Raji (cell line): Measurements from ENCODE around the gene NINJ1.

Source experiments
- POLR2A ChIP-seq: IDR thresholded peaks from 2 replicates; pipeline ENCODE4 v1.6.1; 2011; ENCODE audit warnings: low read depth, low read length, control low read depth; ENCODE audit not compliant: insufficient read depth

NINJ1 gene

GRCh38 chr9:93128715-93129224 lies 5.3 kb downstream of the NINJ1 start:
- no peak for TF ChIP-seq POLR2A

- TF ChIP-seq POLR2A = no peak
These were observed 5.9 kb downstream of the NINJ1 start for GRCh38 chr9:93128011-93128714.

- TF ChIP-seq POLR2A = no peak
These were observed 6.6 kb downstream of the NINJ1 start for GRCh38 chr9:93127395-93127911.

- TF ChIP-seq POLR2A = no peak
These were observed 7.2 kb downstream of the NINJ1 start for GRCh38 chr9:93126825-93127368.

- TF ChIP-seq POLR2A = no peak
These were observed 7.8 kb downstream of the NINJ1 start for GRCh38 chr9:93126151-93126781.

- no peak for TF ChIP-seq POLR2A
These were observed 8.6 kb downstream of the NINJ1 start for GRCh38 chr9:93125331-93125894.

GRCh38 chr9:93124793-93125192 lies 9.3 kb downstream of the NINJ1 start:
- no peak for TF ChIP-seq POLR2A

DNA sequence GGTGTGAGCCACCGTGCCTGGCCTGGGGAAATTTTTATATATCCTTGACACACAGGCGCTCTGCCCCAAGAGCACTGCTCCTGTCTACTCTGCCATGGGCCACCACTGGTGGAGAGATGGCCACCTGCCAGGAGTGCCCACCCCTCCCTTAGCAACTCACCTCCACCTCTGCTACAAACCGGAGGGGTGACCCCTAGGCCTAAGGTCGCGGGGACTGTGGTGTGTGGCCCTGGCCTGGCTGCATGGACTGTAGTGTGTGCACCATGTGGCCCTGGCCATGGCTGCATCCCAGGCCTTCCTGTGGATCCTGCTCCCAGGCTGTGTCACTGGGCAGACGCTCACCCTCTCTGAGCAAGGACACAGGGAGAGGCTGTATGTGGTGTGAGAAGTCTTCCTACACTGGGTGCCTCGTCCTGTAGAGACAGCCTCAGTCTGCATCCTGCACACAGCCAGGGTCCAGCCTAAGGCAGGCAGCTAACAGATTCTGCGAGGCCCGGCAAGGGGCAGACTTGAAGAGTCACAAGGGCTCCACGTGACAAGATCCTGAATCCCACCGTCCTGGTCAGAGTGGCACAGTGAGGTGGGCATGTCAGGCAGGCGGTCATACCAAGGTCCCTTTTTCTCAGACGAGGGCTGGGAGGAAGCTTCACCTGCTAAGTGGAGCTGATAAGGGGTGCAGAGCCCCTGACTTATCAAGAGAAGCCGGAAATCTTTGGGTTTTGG lies 10.3 kb downstream of the NINJ1 start:
- TF ChIP-seq POLR2A = no peak

DNA sequence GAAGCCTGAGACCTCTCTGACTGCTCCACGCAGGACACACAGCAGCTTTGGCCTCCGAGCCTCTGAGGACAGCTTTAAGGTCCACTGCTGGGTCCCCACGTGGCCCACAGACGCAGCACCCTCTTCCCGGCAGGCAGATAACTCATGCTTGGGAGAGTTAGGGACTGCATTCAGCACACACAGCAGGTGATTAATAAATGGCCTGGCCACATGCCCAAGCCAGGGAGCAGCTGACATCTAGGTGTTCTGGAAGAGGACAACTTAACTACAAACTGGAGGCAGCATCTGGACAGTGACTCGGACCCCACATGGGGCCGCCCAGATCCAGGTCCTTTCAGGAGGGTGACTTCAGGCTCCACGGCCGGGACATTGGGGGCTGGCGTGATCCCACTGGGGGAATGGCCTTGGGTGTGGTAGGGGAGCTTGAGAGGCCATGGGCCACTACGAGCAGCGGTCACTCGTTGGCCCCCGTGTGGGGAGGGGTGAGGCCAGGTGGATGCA lies 11.3 kb downstream of the NINJ1 start:
- TF ChIP-seq POLR2A = no peak

DNA sequence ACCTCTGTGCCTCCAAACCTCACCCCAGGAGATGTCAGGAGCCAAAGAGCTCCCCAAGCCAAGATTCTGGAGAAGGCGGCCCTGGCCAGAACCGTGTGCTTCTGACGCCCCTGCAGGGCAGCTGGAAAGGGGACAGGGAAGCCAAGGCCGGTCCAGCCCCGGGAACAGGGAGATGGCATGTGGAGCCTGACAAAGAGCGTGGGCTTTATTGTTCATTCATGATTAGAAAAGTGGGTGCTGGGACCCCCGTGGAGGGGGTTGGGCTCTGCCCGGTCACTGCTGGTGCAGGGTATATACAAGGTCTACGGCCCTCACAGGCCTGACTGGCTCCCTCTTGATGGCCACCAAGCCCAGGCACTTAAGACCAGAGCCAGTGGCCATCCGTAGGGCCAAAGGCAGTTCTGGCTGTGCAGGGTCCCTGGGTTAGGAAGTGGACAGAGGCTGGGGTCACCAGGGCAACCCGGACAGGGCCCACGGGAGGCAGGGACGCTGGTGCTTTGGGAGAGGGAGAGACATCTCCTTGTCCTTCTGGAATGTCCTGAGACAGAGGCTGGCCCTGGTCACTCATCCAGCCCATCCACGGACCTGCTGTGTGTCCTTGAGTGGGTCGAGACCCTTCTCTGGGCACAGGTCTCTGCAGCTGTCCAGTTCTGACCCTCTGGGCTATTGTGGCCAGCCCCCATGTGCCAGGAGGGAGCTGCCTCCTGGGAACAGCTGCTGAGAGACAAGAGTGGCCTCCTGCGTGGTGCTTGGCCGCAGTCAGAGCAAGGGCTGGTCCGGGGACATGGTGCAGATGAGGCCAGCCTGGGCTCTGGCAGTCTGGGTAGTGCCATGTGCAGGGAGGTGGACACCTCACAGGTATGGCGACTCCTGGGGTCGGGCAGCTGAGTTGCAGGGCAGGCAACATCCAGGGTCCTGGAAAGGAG lies 12.5 kb downstream of the NINJ1 start:
- TF ChIP-seq POLR2A = no peak

- no peak for TF ChIP-seq POLR2A
These were observed 13.2 kb downstream of the NINJ1 start for GRCh38 chr9:93120846-93121315.

- no peak for TF ChIP-seq POLR2A
These were observed 13.9 kb downstream of the NINJ1 start for GRCh38 chr9:93119953-93120845.

DNA sequence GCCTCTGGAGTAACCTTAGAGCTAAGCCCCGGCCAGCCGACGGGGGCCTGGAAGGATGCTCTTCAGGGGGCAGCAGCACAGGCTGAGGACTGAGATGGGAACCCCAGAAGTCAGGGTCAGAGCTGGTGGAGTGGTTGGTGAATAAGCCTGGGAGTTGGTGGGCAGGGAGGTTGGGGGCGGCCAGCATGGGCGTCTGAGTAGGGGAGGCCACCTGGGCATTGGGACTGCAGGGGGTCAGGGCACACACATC lies 14.4 kb downstream of the NINJ1 start:
- TF ChIP-seq POLR2A = no peak

GRCh38 chr9:93118863-93119702 lies 15.0 kb downstream of the NINJ1 start:
- TF ChIP-seq POLR2A = no peak
